ENCODE data around the gene ECI2.

ECI2 gene

GRCh38 chr6:4134841-4135664 lies at the start of gene ECI2:
TSS of gene ECI2 (minus strand) at chr6:4135575. CDS start at chr6:4135560, 15 bp downstream.
- peak in 3 of 14 donors; percentile 70 to 95 (median 84) for DNase-seq

- DNase-seq = no peak
Observed at GRCh38 chr6:4180652-4181255, 45.4 kb upstream of the ECI2 start.

GRCh38 chr6:4179960-4180651 lies 44.7 kb upstream of the ECI2 start:
- DNase-seq = no peak

- DNase-seq = no peak
Observed at GRCh38 chr6:4178737-4179333, 43.5 kb upstream of the ECI2 start.

- no peak for DNase-seq
Observed at GRCh38 chr6:4176907-4177306, 41.5 kb upstream of the ECI2 start.

- DNase-seq = no peak
Observed at GRCh38 chr6:4174042-4174441, 38.7 kb upstream of the ECI2 start.

- DNase-seq = no peak
Observed at GRCh38 chr6:4172368-4172767, 37.0 kb upstream of the ECI2 start.

- no peak for DNase-seq
Observed at GRCh38 chr6:4170297-4170696, 34.9 kb upstream of the ECI2 start.

GRCh38 chr6:4169028-4169789 lies 33.8 kb upstream of the ECI2 start:
- peak in 1 of 14 donors; percentile 16 for DNase-seq

- DNase-seq = no peak
Observed at GRCh38 chr6:4167833-4168232, 32.5 kb upstream of the ECI2 start.

- DNase-seq = no peak
Observed at GRCh38 chr6:4167123-4167522, 31.7 kb upstream of the ECI2 start.

- no peak for DNase-seq
Observed at GRCh38 chr6:4164456-4164855, 29.1 kb upstream of the ECI2 start.

GRCh38 chr6:4164117-4164442 lies 28.7 kb upstream of the ECI2 start:
- DNase-seq = no peak

- no peak for DNase-seq
Observed at GRCh38 chr6:4163408-4164116, 28.2 kb upstream of the ECI2 start.

GRCh38 chr6:4162370-4162769 lies 27.0 kb upstream of the ECI2 start:
- no peak for DNase-seq

- DNase-seq = no peak
Observed at GRCh38 chr6:4159491-4159890, 24.1 kb upstream of the ECI2 start.

- no peak for DNase-seq
Observed at GRCh38 chr6:4157506-4157905, 22.1 kb upstream of the ECI2 start.

- DNase-seq = peak in 11 of 14 donors; percentile 7 to 64 (median 47)
Observed at GRCh38 chr6:4155848-4156466, 20.6 kb upstream of the ECI2 start.

- no peak for DNase-seq
Observed at GRCh38 chr6:4153514-4153985, 18.2 kb upstream of the ECI2 start.

- DNase-seq = no peak
Observed at GRCh38 chr6:4145083-4145482, 9.7 kb upstream of the ECI2 start.

GRCh38 chr6:4139272-4139671 lies 3.9 kb upstream of the ECI2 start:
- no peak for DNase-seq
